T-helper 17 cell (primary cell): ENCODE data around the gene THADA. TPM values are rescaled to one million over a fixed set of nuclear protein-coding genes. Genes with fewer than 3 reads are reported as not detected.

Experiments used
- ATAC-seq: fragments of 150-1000 bp; cut with Tn5 transposase; 2 replicates; pipeline ENCODE4 v1.10.0; 2021; ENCODE audit warnings: mild to moderate bottlenecking, moderate library complexity
- DNase-seq, 3 donors: peaks; one replicate each; pipeline versions ENCODE4 v3.0.0 to v3.0.0-alpha.2; 2020 to 2021
- H3K9me3 ChIP-seq: one replicate; pipeline ENCODE4 v1.7.0; 2013; ENCODE audit warnings: low read length, mild to moderate bottlenecking; ENCODE audit not compliant: control insufficient read depth, poor library complexity, severe bottlenecking
- H3K27ac Mint-ChIP-seq: one replicate; pipeline ENCODE4 v1.8.0; 2022; ENCODE audit warnings: mild to moderate bottlenecking, moderate library complexity, mixed read lengths
- H3K27me3 Mint-ChIP-seq: one replicate; pipeline ENCODE4 v1.8.0; 2022; ENCODE audit warnings: mixed read lengths
- H3K36me3 Mint-ChIP-seq: one replicate; pipeline ENCODE4 v1.8.0; 2022; ENCODE audit warnings: low read depth, mixed read lengths
- H3K4me1 Mint-ChIP-seq: one replicate; pipeline ENCODE4 v1.8.0; 2022; ENCODE audit warnings: mild to moderate bottlenecking, mixed read lengths
- H3K4me3 Mint-ChIP-seq: one replicate; pipeline ENCODE4 v1.8.0; 2022; ENCODE audit warnings: mild to moderate bottlenecking, moderate library complexity, mixed read lengths
- total RNA-seq, 4 donors: library from RNA in 2 of 4; stranded (reverse) in 2 of 4; gene quantifications; one replicate each; pipeline ENCODE4 v1.2.3 and lab custom pipeline; 2022 to 2026

Gene THADA
- total RNA-seq, 2 donors from 2014 or later: 40.1 to 41.0 TPM

DNA sequence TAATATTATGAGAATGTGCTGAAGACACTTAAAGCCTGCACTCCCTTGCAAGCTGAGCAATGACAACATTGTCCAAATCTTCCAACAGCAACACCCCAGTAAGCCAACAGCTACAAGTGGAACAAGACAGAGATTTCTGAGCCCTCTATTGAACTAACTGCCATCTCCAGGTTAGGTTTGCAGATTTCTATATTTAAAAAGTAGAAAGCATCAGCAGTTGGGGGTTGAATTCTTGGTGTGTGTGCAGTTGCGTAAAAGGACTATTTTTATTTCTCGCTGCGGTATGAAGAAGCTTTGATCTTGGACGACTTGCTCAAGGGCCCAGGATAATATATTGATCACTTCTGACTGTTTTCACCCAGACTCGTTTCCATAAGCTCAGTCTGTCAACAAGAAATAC lies 263.2 kb downstream of the THADA start:
- Mint-ChIP-seq H3K27ac (no peak overlapping the region), H3K36me3 (peaks cover 10% of the 10 kb centered on the region), H3K4me1 (peaks cover 9% of the 10 kb centered on the region), H3K27me3 (no peaks in the 10 kb centered on the region), H3K4me3 (no peak overlapping the region)
- H3K9me3 ChIP-seq: no peaks in the 10 kb centered on the region
- ATAC-seq (no peak), DNase-seq (no peak)

- no peaks in the 10 kb centered on the region for H3K27me3 Mint-ChIP-seq
- no peak overlapping the region for H3K4me3 Mint-ChIP-seq
- H3K9me3 ChIP-seq: no peaks in the 10 kb centered on the region
- peaks cover 9% of the 10 kb centered on the region for H3K4me1 Mint-ChIP-seq
- no peak overlapping the region for H3K27ac Mint-ChIP-seq
- no peak for ATAC-seq
- DNase-seq: no peak
- H3K36me3 Mint-ChIP-seq: peaks cover 11% of the 10 kb centered on the region
Observed at GRCh38 chr2:43331422-43331821, 264.4 kb downstream of the THADA start.

DNA sequence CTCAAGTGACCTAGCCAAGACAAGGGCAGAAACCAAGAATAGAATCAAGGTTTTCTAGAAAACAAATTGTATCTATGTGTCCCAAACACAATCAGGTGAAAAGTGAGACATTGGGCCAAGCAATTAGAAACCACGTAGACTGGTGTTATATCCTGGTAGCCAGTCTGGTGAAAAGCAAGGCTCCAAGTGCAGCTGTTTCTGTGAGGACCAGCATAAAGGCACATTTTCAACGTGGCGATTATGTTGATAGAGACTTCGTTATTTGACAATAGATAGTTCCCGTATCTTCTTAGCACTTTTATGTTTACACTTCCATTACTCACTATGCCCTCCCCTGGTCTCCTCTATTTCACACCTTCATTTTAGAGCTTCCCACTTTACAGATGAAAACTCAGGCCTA lies 266.2 kb downstream of the THADA start:
- Mint-ChIP-seq H3K27me3 (no peaks in the 10 kb centered on the region), H3K4me3 (no peak overlapping the region), H3K27ac (no peak overlapping the region), H3K4me1 (peaks cover 6% of the 10 kb centered on the region), H3K36me3 (peaks cover 18% of the 10 kb centered on the region)
- no peak for DNase-seq
- H3K9me3 ChIP-seq: no peaks in the 10 kb centered on the region
- ATAC-seq: no peak

GRCh38 chr2:43328832-43329231 lies 267.0 kb downstream of the THADA start:
- H3K4me3 Mint-ChIP-seq: no peak overlapping the region
- DNase-seq (no peak), ATAC-seq (no peak)
- H3K27ac Mint-ChIP-seq: no peak overlapping the region
- H3K36me3 Mint-ChIP-seq: peaks cover 17% of the 10 kb centered on the region
- no peaks in the 10 kb centered on the region for H3K27me3 Mint-ChIP-seq
- H3K4me1 Mint-ChIP-seq: peaks cover 4% of the 10 kb centered on the region
- no peaks in the 10 kb centered on the region for H3K9me3 ChIP-seq

DNA sequence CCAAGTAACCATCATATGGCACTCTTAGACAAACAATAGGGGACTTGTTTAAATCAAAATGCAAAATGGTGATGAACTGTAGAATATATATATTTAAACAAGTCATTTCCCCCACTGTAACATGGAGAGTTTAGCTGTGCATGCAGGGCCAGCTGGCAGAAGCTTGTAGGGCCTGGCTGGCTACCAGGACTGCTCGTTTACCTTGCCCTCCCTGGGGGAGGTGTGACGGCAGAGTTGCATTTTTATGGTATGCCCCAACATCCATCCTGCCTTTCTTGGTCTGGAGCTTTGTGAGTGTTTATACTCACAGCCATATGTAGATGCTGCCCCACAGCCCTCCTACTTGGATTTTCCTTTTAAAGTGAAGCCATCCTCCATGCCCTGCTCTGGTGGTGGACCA lies 267.7 kb downstream of the THADA start:
- no peak for ATAC-seq
- no peak for DNase-seq
- Mint-ChIP-seq H3K4me3 (no peak overlapping the region), H3K27me3 (no peaks in the 10 kb centered on the region), H3K36me3 (peaks cover 17% of the 10 kb centered on the region), H3K27ac (no peak overlapping the region), H3K4me1 (peaks cover 4% of the 10 kb centered on the region)
- H3K9me3 ChIP-seq: no peaks in the 10 kb centered on the region

DNA sequence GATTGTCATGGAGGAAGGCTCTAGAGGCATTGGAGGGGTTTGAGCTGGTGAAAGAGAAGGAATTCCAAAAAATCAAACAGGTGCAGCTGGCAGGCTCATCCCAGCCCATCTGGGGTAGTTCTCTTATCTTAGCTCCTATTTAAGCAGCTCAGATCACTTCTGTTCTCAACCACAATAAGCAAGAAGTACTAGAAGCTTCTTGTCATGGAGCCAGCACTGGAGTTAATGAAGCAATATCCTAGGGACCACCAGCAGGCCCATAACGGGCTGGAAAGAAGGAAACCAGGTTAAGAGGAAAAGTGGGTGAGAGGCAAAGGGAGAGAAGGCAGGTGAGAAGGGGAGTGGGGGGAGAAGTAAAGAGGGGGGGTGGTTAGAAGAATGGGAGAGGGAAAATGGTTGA lies 268.7 kb downstream of the THADA start:
- ATAC-seq (no peak), DNase-seq (no peak)
- peaks cover 4% of the 10 kb centered on the region for H3K4me1 Mint-ChIP-seq
- no peaks in the 10 kb centered on the region for H3K9me3 ChIP-seq
- H3K36me3 Mint-ChIP-seq: peaks cover 13% of the 10 kb centered on the region
- no peaks in the 10 kb centered on the region for H3K27me3 Mint-ChIP-seq
- no peak overlapping the region for H3K4me3 Mint-ChIP-seq
- no peak overlapping the region for H3K27ac Mint-ChIP-seq

- Mint-ChIP-seq H3K27me3 (no peaks in the 10 kb centered on the region), H3K36me3 (peaks cover 14% of the 10 kb centered on the region), H3K27ac (no peak overlapping the region), H3K4me3 (no peak overlapping the region), H3K4me1 (no peaks in the 10 kb centered on the region)
- DNase-seq (no peak), ATAC-seq (no peak)
- H3K9me3 ChIP-seq: no peaks in the 10 kb centered on the region
Observed at GRCh38 chr2:43326101-43326825, 269.6 kb downstream of the THADA start.

GRCh38 chr2:43325107-43325811 lies 270.6 kb downstream of the THADA start:
- ATAC-seq (no peak), DNase-seq (no peak)
- H3K27me3 Mint-ChIP-seq: no peaks in the 10 kb centered on the region
- no peaks in the 10 kb centered on the region for H3K9me3 ChIP-seq
- H3K36me3 Mint-ChIP-seq: peaks cover 14% of the 10 kb centered on the region
- H3K4me3 Mint-ChIP-seq: peak overlapping the region; percentile 8
- H3K27ac Mint-ChIP-seq: peak overlapping the region; percentile 17
- no peaks in the 10 kb centered on the region for H3K4me1 Mint-ChIP-seq

DNA sequence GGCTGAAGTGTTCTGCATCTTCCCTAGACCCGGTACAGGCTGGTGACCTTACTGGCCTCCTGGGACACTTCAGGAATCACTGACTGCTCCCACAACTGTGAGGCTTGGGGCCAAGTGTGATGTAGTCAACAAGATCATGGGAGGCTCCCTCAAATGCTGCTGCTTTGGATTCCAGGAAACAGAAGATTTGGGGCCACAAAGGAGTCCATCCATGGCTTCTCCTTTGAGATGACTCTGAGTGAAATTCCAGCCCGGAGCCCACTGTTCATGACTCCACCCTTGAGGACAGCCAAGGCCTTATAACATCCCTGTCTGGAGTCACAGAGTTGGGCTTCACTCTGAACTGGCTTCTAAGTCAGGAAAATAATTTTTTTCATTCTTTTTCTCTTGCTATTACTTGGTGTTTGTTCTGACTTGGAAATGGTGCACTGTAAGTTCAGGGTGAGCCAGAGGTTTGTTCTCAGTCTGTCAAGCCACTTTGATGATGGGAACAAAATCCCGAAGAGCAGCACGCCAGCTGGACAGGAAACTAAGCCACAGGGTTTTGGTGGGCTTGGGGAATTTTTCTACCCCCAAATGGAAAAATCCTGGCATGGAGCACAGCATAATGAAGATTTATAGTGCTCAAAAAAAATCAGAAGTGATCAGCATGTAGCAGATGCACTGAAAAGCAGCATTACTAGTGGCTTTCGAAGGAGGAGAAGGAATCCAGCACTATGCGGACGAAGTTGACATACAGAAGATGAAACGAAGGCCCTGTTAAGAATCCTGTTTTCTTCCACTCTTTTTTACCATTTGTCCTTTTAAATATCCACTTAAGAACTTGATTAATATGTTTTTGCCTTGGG lies 271.4 kb downstream of the THADA start:
- H3K9me3 ChIP-seq: no peaks in the 10 kb centered on the region
- ATAC-seq (no peak), DNase-seq (no peak)
- Mint-ChIP-seq H3K4me1 (no peaks in the 10 kb centered on the region), H3K27ac (peak overlapping the region; percentile 17), H3K36me3 (peaks cover 14% of the 10 kb centered on the region), H3K27me3 (no peaks in the 10 kb centered on the region), H3K4me3 (no peak overlapping the region)

- Mint-ChIP-seq H3K4me3 (no peak overlapping the region), H3K4me1 (no peaks in the 10 kb centered on the region), H3K36me3 (peaks cover 14% of the 10 kb centered on the region), H3K27me3 (no peaks in the 10 kb centered on the region), H3K27ac (no peak overlapping the region)
- DNase-seq (no peak), ATAC-seq (no peak)
- no peaks in the 10 kb centered on the region for H3K9me3 ChIP-seq
Observed at GRCh38 chr2:43323857-43324256, 272.0 kb downstream of the THADA start.

GRCh38 chr2:43321446-43321845 lies 274.4 kb downstream of the THADA start:
- H3K27me3 Mint-ChIP-seq: no peaks in the 10 kb centered on the region
- H3K27ac Mint-ChIP-seq: no peak overlapping the region

DNA sequence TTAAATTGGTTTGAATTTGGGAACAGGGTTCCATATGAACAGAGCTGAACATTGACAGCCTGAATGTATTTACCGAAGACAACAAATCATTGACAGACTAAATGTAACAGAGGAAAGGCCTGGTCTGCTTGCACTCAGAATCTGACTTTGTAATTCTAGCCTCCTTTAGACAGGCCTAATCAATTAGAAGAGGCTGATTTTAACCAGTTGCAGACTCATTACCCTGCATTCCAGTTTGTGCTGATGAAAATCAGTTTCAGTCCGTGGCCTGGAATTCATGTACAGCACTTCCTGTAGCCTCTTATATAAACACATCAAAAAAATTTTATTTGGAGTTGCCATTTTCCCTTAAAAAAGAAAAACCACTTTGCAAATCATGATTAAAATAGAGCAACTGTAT lies 276.3 kb downstream of the THADA start:
- ATAC-seq (no peak), DNase-seq (no peak)
- peaks cover 5% of the 10 kb centered on the region for H3K36me3 Mint-ChIP-seq
- peaks cover 4% of the 10 kb centered on the region for H3K4me1 Mint-ChIP-seq
- H3K27ac Mint-ChIP-seq: no peak overlapping the region
- no peak overlapping the region for H3K4me3 Mint-ChIP-seq
- H3K27me3 Mint-ChIP-seq: no peaks in the 10 kb centered on the region
- no peaks in the 10 kb centered on the region for H3K9me3 ChIP-seq

More at GRCh38 chr2:43321446-43321845, 274.4 kb downstream of the THADA start:
- H3K9me3 ChIP-seq: no peaks in the 10 kb centered on the region
- ATAC-seq (no peak), DNase-seq (no peak)
- Mint-ChIP-seq H3K36me3 (peaks cover 11% of the 10 kb centered on the region), H3K4me1 (no peaks in the 10 kb centered on the region), H3K4me3 (no peak overlapping the region)

GRCh38 chr2:43318791-43319190 lies 277.0 kb downstream of the THADA start:
- no peak for ATAC-seq
- Mint-ChIP-seq H3K4me1 (peaks cover 4% of the 10 kb centered on the region), H3K4me3 (no peak overlapping the region), H3K27ac (no peak overlapping the region), H3K36me3 (peaks cover 5% of the 10 kb centered on the region), H3K27me3 (no peaks in the 10 kb centered on the region)
- DNase-seq: no peak
- no peaks in the 10 kb centered on the region for H3K9me3 ChIP-seq
